Hippocampal formation (tissue), 2 donors: ENCODE data around the gene DLK2.
"Not testable (repeated sequence)": the region's sequence is repeated elsewhere in the genome, so short reads cannot be mapped to it uniquely, and the experiment has no call there.

ENCODE experiments used
- DNase-seq, 2 donors: peaks; one replicate each; lab custom pipeline; 2025; lab: John Stamatoyannopoulos, UW

The DLK2 gene, protein sequence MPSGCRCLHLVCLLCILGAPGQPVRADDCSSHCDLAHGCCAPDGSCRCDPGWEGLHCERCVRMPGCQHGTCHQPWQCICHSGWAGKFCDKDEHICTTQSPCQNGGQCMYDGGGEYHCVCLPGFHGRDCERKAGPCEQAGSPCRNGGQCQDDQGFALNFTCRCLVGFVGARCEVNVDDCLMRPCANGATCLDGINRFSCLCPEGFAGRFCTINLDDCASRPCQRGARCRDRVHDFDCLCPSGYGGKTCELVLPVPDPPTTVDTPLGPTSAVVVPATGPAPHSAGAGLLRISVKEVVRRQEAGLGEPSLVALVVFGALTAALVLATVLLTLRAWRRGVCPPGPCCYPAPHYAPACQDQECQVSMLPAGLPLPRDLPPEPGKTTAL

DNA sequence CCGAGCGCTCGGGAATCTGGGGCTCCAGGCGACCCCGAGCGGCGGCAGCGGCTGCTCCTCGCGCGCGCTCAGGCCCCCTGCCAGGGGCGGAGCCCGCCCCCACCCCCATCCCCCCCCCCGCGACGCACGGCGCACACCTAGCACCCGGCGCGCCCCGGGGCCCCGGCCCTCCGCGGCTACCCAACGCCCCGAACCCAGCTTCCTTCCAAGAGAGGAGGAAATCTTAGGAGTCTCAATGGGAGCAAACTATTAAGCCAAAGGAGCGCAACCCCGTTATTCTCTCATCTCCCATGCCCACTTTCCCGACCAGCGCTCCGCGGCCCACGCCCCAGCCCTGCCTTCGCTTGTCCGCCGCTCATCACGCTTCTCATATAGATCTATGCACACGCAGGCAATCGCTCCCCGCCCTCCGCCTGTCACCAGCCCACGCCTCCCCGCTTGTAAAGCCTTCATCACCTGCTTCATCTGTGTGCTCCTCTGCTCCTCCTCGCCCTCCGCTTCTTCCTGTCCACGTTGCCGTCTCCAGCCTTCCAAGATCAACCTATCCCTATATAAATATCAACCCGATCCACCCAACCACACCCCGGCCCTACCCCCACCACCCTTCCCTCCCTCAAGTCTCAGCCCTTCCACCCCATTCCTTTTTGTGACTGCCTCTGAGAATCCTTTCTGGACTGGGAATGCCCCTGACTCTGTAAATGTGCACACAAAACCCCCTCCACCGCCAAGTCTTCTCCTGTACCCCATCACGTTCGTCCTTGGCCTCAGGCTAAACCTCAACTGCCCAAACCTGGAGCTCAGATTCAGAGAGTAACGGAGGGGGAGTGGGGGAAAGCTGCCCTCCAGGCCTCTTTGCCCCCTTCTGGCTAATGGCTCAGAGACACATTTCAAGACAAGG, at the start of gene DLK2:
Gene DLK2, minus strand, starts transcription at position 18 of the 898 bp plus-strand sequence. CDS start 723 bp downstream, outside the sequence.
- no peak for DNase-seq

DNA sequence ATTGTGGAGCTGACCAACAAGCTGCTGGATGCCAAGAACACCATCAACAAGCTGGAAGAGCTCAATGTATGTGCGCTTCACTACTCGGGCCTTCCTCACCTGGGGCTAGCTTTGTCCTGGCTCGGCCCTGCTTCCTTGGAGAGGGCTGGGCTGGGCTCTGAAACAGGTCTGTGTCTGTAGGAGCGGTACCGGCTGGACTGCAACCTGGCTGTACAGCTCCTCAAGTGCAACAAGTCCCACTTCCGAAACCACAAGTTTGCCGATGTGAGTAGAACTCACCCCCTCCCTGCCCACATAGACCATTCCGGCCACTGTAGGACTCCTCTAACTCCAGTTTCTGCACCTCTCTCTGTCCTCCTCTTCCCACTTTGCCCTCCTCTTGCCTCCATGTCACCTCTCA, 48.1 kb upstream of the DLK2 start:
- no peak for DNase-seq

DNA sequence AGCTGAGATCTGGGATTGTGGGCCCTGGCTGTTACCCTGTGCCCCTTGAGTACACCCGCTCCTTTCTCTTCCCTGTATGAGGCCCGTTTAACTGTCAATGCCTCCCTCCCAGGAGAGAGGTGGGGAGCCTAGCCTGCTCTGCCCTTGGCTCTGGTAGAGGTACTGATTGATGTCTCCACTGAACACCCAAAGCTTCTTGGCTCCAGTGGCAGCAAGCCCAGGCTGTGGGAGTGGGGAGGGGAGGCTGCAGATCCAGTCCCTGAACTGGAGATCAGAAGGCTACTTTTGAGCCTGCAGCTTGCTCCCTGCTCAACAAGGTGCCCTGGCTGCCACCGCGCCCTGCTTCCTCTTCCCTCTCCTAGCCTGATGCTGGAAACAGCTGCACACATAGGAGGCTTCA, 47.3 kb upstream of the DLK2 start:
- DNase-seq: peak in 1 of 2 donors; percentile 26

GRCh38 chr6:43500921-43501320, 45.6 kb upstream of the DLK2 start:
- no peak for DNase-seq

DNA sequence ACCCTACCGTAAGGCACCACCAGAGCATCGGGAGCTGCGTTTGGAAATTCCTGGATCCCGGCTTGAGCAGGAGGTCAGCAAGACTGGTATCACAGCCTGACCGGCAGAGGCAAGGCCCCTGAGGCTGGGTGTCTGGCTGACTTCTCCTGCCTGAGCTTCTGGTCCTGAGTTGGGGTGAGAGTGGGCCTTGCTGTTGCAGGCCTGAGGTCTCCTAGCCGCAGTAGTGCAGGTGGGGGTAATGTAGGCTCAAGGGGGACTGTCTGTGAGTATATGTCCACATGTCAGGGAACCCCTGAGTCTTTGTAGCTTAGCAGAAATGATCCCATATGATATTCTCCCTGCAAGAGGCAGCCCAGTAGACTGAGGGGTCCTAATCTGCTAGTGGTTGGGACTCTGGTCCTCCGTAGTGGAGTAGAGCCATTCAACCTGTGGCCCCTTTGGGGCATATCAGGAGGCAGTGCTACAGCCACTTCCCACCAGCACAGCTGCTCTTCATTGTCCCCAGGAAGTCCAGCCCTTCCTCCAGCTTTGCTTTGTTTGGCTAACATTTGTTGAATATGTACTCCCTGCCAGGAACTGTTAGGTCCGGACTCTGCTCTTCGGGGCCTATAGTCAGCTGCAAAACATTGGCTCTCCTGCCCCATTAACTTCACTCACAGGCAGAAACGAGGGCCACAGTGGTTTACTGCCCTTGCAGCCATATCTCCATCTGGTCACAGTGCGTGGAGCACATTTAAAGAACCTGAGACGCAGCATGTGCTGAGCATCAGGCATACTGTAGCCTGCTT, 43.9 kb upstream of the DLK2 start:
- no peak for DNase-seq

DNA sequence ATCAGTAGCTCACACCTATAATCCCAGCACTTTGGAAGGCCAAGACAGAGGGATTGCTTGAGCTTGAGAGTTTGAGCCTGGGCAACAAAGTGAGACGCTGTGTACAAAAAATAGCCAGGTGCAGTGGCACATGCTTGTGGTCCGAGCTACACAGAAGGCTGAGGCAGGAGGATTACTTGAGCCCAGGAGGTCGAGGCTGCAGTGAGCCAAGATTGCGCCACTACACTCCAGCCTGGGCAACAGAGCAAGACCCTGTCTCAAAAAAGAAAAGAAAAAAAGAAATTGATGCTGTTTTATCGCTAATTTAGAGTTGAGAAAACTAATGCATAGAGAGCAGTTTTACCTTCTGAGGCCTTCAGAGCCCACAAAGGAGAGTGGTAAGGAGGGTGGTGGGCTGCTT, 42.9 kb upstream of the DLK2 start:
- not testable (repeated sequence) for DNase-seq

- no peak for DNase-seq
Observed at GRCh38 chr6:43497689-43498088, 42.3 kb upstream of the DLK2 start.

DNA sequence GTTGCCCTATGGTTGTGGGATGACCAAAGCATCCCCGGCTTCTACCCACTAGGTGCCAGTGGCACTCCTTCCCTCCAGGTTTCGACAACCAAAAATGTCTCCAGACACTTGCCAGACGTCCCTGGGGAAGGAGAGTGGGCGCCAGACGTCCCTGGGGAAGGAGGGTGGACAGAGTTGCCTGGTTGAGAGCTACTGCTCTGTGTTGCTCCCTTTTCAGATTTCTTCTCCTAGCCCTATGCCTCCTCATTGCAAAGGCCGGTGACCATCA, 41.7 kb upstream of the DLK2 start:
- DNase-seq: no peak

GRCh38 chr6:43496370-43497128, 41.2 kb upstream of the DLK2 start:
- peak; percentile 15 to 20 for DNase-seq

DNA sequence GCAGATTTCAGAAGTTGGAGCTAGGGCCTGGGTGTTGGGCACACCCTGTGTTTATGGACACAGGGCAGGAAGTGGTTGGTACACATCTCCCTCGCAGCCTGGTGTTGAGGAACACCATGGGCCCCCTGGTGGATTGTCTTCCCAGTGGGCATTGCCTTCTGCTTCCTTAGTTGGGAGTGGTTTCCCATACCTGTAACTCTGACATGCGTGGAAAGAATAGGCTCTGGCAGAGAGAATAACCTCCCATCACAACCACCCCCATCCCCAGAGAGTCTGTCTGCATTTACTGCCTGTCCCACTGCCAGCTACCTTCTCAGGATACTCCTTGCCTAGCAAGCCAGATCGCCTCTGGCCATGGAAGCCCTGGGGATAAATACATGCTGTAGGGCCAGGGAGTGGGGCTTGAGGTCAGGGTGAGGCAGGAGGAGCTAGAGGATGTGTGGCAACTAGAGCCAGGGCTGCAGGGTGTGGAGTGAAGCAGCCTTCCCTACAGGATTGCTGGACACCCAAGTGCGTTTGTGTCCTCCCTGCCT, 40.1 kb upstream of the DLK2 start:
- DNase-seq: no peak

- no peak for DNase-seq
Observed at GRCh38 chr6:43494766-43495165, 39.4 kb upstream of the DLK2 start.

DNA sequence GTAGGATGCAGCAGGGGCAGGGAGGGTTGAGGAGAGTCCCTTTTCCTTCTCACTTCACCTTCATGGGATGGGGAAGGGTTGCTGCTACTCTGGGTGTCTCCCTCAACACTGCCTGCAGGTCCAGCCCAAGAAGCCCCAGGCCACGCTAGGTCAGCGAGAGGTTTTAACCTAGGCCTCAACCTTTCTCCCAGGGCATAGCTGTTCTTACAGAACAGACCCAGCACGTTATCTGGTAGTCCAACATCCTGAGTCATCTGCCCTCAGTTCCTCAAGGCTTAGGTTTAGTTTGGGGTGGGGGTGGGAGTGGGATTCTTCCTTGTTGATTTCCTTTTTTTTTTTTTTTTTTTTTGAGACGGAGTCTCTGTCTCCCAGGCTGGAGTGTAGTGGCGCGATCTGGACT, 39.0 kb upstream of the DLK2 start:
- DNase-seq: no peak

- DNase-seq: no peak
Observed at GRCh38 chr6:43493833-43494232, 38.5 kb upstream of the DLK2 start.

- no peak for DNase-seq
Observed at GRCh38 chr6:43493230-43493629, 37.9 kb upstream of the DLK2 start.

DNA sequence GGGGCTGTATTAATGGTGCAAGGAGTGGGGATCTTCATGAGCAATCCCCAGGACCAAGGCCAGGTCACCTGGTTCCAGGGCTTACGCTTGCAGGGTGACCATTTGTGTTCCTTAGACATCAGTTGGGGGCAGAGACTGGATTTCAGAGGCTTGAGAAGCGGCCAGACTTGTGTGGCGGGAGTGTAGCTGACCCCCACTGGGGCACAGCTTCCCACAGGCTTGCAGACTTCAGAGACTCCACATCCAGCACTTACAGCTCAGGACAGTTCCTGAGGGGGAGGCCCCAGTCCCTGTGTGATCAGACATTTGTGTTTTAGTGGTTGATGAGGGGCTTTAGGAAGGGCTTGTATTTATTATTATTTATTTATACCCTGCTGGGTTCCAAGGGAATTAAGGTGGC, 37.3 kb upstream of the DLK2 start:
- DNase-seq: peak in 1 of 2 donors; percentile 30

- peak; percentile 77 to 88 for DNase-seq
Observed at GRCh38 chr6:43491750-43492661, 36.7 kb upstream of the DLK2 start.

DNA sequence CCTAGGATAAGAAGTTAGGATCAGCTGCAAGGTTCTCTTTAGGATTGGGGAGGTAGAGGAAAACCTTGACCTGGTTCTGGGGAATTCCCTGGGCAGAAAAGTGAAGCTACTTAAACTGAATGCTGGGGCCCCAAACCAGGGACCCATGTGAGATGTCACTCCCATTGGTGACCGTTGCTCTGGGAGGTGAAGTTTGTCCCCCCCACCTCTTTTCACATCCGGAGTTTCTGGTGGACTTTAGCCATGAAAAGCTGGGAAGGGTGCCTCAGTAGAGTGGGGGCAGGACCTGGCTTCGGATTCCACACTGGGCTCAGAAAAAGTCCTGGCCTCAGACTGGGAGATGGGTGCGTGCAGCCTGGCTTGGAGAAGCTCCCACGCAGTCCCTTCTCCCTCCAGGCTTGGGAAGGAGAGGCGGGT, 35.2 kb upstream of the DLK2 start:
- no peak for DNase-seq

- peak; percentile 92 to 98 for DNase-seq
Observed at GRCh38 chr6:43489277-43490072, 34.1 kb upstream of the DLK2 start.

- no peak for DNase-seq
Observed at GRCh38 chr6:43488667-43489276, 33.4 kb upstream of the DLK2 start.
